Heart left ventricle (tissue), 13 donors: Measurements from ENCODE around the gene MSH3.

Experiments used
- POLR2A ChIP-seq, 2 donors: fragments of 450-650 bp; IDR thresholded peaks; one replicate each; pipeline ENCODE4 v1.6.1; 2017; ENCODE audit warnings: antibody characterized with exemption in 2 of 2, mild to moderate bottlenecking in 2 of 2, moderate library complexity in 2 of 2
- TF ChIP-seq, protein P1 (sequence below), 12 donors: fragments of 200-600 bp; sonication (generic) in 4 of 12; IDR thresholded peaks; one replicate each; pipeline versions ENCODE4 v1.5.0 to v1.8.0; 2018 to 2022; ENCODE audit warnings: antibody characterized with exemption in 12 of 12, mild to moderate bottlenecking in 5 of 12
- donor health status: ischemic (EF 13 %, LVEDD 7.1; RV severe dilation, severe dysfunction).
- donor health status: DM: no; HTN: yes; CAD: no.
- donor health status: DM: no; HTN: no; CAD: no.
- donor health status: ischemic (EF 25% LVEDD 6.9; RV normal size, moderate dysfunction).
- donor health status: ischemic (EF 25% LVEDD 5.7; RV mildly dilated, moderate dysfunction).
- donor health status: ischemic (EF 35%, LVEDD 5.7; RV mildly dilated, moderate dysfunction).
- donor health status: nonischemic (EF 11% LVEDD 7.7; RV severe dilation, severe dysfunction).
- donor health status: DM: yes; HTN: yes; CAD: no.
- donor health status: PGD.
- donor health status: ischemic (EF 29% LVEDD 5.4; RV normal size, mild dysfunction).
- donor health status: nonischemic (EF 23%, LVEDD 6.1; RV moderate dilation, normal function).

DNA sequence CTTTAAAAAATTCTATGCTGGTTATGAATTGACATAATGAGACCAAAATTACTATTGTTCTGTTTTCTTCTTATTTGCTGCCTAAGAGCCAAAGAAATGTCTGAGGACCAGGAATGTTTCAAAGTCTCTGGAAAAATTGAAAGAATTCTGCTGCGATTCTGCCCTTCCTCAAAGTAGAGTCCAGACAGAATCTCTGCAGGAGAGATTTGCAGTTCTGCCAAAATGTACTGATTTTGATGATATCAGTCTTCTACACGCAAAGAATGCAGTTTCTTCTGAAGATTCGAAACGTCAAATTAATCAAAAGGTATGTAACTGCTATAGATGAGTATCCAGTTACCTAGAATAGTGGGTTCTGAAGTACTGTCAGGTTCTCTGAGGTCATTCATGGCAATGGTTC, 10.6 kb downstream of the MSH3 start:
- TF ChIP-seq, protein P1, sequence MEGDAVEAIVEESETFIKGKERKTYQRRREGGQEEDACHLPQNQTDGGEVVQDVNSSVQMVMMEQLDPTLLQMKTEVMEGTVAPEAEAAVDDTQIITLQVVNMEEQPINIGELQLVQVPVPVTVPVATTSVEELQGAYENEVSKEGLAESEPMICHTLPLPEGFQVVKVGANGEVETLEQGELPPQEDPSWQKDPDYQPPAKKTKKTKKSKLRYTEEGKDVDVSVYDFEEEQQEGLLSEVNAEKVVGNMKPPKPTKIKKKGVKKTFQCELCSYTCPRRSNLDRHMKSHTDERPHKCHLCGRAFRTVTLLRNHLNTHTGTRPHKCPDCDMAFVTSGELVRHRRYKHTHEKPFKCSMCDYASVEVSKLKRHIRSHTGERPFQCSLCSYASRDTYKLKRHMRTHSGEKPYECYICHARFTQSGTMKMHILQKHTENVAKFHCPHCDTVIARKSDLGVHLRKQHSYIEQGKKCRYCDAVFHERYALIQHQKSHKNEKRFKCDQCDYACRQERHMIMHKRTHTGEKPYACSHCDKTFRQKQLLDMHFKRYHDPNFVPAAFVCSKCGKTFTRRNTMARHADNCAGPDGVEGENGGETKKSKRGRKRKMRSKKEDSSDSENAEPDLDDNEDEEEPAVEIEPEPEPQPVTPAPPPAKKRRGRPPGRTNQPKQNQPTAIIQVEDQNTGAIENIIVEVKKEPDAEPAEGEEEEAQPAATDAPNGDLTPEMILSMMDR (IDR thresholded peaks at IDR 0.05) = no peak
- no peak for TF ChIP-seq POLR2A (IDR thresholded peaks at IDR 0.05)
